OCI-LY3 (cell line): Measurements from ENCODE around the gene CST7.

ENCODE experiments used
- EZH2phosphoT487 ChIP-seq: fragments of 200-600 bp; shearing (Covaris generic); IDR thresholded peaks from 2 replicates; pipeline ENCODE4 v1.6.1; 2018; ENCODE audit warnings: antibody characterized with exemption, mixed run types, low read depth
- TF ChIP-seq, protein P1 (sequence below): fragments of 200-600, 300-600 bp; sonication (generic); IDR thresholded peaks from 2 replicates; pipeline ENCODE4 v1.5.1; 2014; ENCODE audit warnings: antibody characterized with exemption, low read length, low read depth

DNA sequence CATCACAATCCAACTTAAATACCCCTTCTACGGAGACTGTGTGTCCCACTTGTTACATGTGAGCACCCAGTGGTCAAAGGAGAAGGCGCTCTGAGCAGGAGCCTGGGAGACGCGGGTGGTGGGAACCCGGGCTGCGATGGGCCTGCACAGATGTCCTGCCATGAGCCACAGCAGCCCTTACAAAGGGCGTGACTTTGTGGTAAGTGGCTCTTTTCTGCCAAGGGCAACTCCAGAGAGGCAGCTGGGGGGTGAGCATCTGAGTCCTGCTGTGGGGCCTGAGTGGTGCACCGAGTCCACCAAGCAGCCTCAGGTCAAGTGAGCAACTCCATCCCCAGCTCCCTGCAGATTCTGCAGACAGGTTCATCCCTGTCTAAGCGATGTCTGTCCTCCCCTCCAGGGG, 33.6 kb upstream of the CST7 start:
- TF ChIP-seq, protein P1, sequence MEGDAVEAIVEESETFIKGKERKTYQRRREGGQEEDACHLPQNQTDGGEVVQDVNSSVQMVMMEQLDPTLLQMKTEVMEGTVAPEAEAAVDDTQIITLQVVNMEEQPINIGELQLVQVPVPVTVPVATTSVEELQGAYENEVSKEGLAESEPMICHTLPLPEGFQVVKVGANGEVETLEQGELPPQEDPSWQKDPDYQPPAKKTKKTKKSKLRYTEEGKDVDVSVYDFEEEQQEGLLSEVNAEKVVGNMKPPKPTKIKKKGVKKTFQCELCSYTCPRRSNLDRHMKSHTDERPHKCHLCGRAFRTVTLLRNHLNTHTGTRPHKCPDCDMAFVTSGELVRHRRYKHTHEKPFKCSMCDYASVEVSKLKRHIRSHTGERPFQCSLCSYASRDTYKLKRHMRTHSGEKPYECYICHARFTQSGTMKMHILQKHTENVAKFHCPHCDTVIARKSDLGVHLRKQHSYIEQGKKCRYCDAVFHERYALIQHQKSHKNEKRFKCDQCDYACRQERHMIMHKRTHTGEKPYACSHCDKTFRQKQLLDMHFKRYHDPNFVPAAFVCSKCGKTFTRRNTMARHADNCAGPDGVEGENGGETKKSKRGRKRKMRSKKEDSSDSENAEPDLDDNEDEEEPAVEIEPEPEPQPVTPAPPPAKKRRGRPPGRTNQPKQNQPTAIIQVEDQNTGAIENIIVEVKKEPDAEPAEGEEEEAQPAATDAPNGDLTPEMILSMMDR: no peak
- TF ChIP-seq EZH2phosphoT487: no peak
